ENCODE results near the gene USH1C.

GRCh38 chr11:17518366-17518765 is 25.9 kb downstream of the USH1C start:
- TF ChIP-seq CTCF (IDR thresholded peaks at IDR 0.05) (no peak), POLR2A (IDR thresholded peaks at IDR 0.05) (no peak)

All from uterus (tissue), 2 donors.